Suprapubic skin (tissue), 4 donors: Measurements from ENCODE around the gene ARPC5. TPM values are rescaled to one million over a fixed set of nuclear protein-coding genes. Genes with fewer than 3 reads are reported as not detected.

Source experiments
- DNase-seq, 2 donors: peaks; one replicate each; pipeline ENCODE4 v3.0.0-alpha.2; 2019; ENCODE audit warnings: low spot score in 2 of 2
- H3K27ac ChIP-seq: fragments of 200-600 bp; sonication (generic); one replicate; pipeline ENCODE4 v1.5.1; 2019
- H3K27me3 ChIP-seq: fragments of 200-600 bp; sonication (generic); one replicate; pipeline ENCODE4 v1.5.1; 2019
- H3K36me3 ChIP-seq: fragments of 200-600 bp; sonication (generic); one replicate; pipeline ENCODE4 v1.5.1; 2019
- H3K4me1 ChIP-seq: fragments of 200-600 bp; sonication (generic); one replicate; pipeline ENCODE4 v1.5.1; 2019
- H3K4me3 ChIP-seq: fragments of 200-600 bp; sonication (generic); one replicate; pipeline ENCODE4 v1.5.1; 2019; ENCODE audit warnings: mild to moderate bottlenecking
- H3K9me3 ChIP-seq: fragments of 200-600 bp; sonication (generic); one replicate; pipeline ENCODE4 v1.5.1; 2019
- EP300 ChIP-seq: sonication (generic); formaldehyde crosslinking; IDR thresholded peaks from one replicate; pipeline ENCODE4 v1.6.1; 2017; ENCODE audit warnings: antibody characterized with exemption
- POLR2A ChIP-seq, 2 donors: fragments of 450-650 bp; IDR thresholded peaks; one replicate each; pipeline ENCODE4 v1.6.1; 2017; ENCODE audit warnings: antibody characterized with exemption in 2 of 2, mild to moderate bottlenecking in 2 of 2, moderate library complexity in 2 of 2
- POLR2AphosphoS5 ChIP-seq, 3 donors: sonication (generic); formaldehyde crosslinking; IDR thresholded peaks; one replicate each; pipeline ENCODE4 v1.6.1; 2017; ENCODE audit warnings: antibody characterized with exemption in 3 of 3
- WGBS: methylation state at CpG from one replicate; pipeline ENCODE4 v1.1.5; 2018; 5-methylcytosine and 5-hydroxymethylcytosine counted together
- total RNA-seq, 4 donors: library from RNA; depleted of rRNA; stranded (reverse); fragments of >200 nt; gene quantifications; one replicate each; pipeline ENCODE4 v1.1.0, GENCODE V29; 2016
- TF ChIP-seq, protein P1 (sequence below), 2 donors: fragments of 200-600 bp in 1 of 2; fragments of 450-650 bp in 1 of 2; sonication (generic) in 1 of 2; IDR thresholded peaks; one replicate each; pipeline ENCODE4 v1.5.1; 2016 to 2019; ENCODE audit warnings: antibody characterized with exemption in 2 of 2, mild to moderate bottlenecking in 1 of 2, moderate library complexity in 1 of 2

The ARPC5 gene
- total RNA-seq, 4 donors from 2014 or later, result 45.1 to 66.9 (median 52.5) TPM

DNA sequence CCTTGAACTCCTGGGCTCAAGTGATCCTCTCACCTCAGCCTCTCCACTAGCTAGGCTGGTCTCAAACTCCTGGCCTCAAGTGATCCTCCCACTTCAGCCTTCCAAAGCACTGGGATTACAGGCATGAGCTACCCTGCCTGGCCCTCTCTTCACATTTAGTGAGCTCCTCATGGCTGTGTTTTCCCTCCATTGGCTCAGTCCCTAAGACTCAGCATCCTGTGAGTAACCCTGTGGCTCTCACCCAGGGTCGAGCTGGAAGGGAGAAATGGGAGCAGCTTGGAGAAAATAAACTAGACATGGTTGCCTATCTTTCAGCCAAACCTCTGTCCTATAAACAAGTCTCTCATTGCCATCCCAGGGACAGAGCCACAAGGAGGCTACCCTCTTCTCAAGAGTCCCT lies 62.9 kb downstream of the ARPC5 start:
- no peaks in the 10 kb centered on the region for H3K27me3 ChIP-seq
- H3K4me1 ChIP-seq, result no peaks in the 10 kb centered on the region
- H3K27ac ChIP-seq, result no peak overlapping the region
- H3K36me3 ChIP-seq, result no peaks in the 10 kb centered on the region
- TF ChIP-seq POLR2AphosphoS5 (IDR thresholded peaks at IDR 0.05) (no peak), EP300 (no peak), POLR2A (IDR thresholded peaks at IDR 0.05) (no peak)
- TF ChIP-seq, protein P1, sequence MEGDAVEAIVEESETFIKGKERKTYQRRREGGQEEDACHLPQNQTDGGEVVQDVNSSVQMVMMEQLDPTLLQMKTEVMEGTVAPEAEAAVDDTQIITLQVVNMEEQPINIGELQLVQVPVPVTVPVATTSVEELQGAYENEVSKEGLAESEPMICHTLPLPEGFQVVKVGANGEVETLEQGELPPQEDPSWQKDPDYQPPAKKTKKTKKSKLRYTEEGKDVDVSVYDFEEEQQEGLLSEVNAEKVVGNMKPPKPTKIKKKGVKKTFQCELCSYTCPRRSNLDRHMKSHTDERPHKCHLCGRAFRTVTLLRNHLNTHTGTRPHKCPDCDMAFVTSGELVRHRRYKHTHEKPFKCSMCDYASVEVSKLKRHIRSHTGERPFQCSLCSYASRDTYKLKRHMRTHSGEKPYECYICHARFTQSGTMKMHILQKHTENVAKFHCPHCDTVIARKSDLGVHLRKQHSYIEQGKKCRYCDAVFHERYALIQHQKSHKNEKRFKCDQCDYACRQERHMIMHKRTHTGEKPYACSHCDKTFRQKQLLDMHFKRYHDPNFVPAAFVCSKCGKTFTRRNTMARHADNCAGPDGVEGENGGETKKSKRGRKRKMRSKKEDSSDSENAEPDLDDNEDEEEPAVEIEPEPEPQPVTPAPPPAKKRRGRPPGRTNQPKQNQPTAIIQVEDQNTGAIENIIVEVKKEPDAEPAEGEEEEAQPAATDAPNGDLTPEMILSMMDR (IDR thresholded peaks at IDR 0.05), result no peak
- no peaks in the 10 kb centered on the region for H3K9me3 ChIP-seq
- 82% methylated on average over 1 of the region's 1 CpG for WGBS
- H3K4me3 ChIP-seq, result no peak overlapping the region
- no peak for DNase-seq

DNA sequence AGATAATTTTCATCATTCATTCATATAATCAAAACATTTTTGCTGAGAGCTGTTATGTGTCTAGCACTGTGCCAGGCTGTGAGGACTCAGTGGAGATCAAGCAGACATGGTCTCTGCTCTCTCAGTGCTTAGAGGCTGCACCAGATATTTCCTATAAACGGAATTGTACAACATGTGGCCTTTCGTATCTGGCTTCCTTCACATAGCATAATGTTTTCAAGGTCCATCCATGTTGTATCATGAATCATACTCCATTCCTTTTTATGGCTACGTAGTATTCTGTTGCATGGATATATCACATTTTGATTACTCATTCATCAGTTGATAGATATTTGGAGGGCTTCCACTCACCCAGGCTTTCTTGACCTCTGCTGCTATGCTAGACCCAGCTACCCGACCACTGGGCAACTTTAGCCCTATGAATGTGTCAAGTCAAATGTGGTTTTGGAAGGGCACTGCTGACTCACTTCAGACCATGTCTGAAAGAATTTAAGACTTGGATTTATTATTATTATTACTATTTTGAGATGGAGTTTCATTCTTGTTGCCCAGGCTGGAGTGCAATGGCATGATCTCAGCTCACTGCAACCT lies 63.8 kb downstream of the ARPC5 start:
- no peak for DNase-seq
- TF ChIP-seq POLR2AphosphoS5 (IDR thresholded peaks at IDR 0.05), result no peak
- Histone ChIP-seq H3K9me3 (no peaks in the 10 kb centered on the region), H3K4me3 (no peak overlapping the region), H3K36me3 (no peaks in the 10 kb centered on the region), H3K4me1 (no peaks in the 10 kb centered on the region), H3K27ac (no peak overlapping the region), H3K27me3 (no peaks in the 10 kb centered on the region)
- WGBS, result 85% methylated on average over 4 of the region's 4 CpGs

Other genes with a start within 250 kb of the ARPC5 start
- gene NMNAT2, start 217.4 kb downstream of the ARPC5 start, total RNA-seq, result under 1 TPM; 0.48 to 0.81 (median 0.68) TPM
- gene SMG7, start 163.3 kb downstream of the ARPC5 start, total RNA-seq, result 10 to 100 TPM; 34.4 to 65.3 (median 41.8) TPM
- gene NCF2, start 45.3 kb downstream of the ARPC5 start, total RNA-seq, result 10 to 100 TPM; 16.9 to 48.3 (median 33.9) TPM
- gene APOBEC4, start 17.5 kb upstream of the ARPC5 start, total RNA-seq, result not detected
- 10 to 100 TPM; 10.6 to 13.8 (median 11.3) TPM for gene RGL1, start 169.3 kb upstream of the ARPC5 start, total RNA-seq